Omental fat pad (tissue), 4 donors: ENCODE data around the gene DEUP1. TPM values are rescaled to one million over a fixed set of nuclear protein-coding genes. Genes with fewer than 3 reads are reported as not detected.

ENCODE experiments used
- ATAC-seq: fragments of 150-250 bp; one replicate; pipeline ENCODE4 v1.9.1; 2016; ENCODE audit warnings: mild to moderate bottlenecking, moderate library complexity; ENCODE audit not compliant: low FRiP score
- DNase-seq: peaks from one replicate; pipeline ENCODE4 v3.0.0-alpha.2; 2019; ENCODE audit warnings: low spot score
- CTCF ChIP-seq, 3 donors: fragments of 450-650 bp; IDR thresholded peaks; one replicate each; pipeline ENCODE4 v1.5.1; 2016 to 2017; ENCODE audit warnings: antibody characterized with exemption in 3 of 3, mild to moderate bottlenecking in 3 of 3, moderate library complexity in 2 of 3
- total RNA-seq, 4 donors: library from RNA; depleted of rRNA; stranded (reverse); fragments of >200 nt; gene quantifications; one replicate each; pipeline ENCODE4 v1.1.0, GENCODE V29; 2016

DEUP1 gene
- total RNA-seq, 4 donors from 2014 or later, result not detected

DNA sequence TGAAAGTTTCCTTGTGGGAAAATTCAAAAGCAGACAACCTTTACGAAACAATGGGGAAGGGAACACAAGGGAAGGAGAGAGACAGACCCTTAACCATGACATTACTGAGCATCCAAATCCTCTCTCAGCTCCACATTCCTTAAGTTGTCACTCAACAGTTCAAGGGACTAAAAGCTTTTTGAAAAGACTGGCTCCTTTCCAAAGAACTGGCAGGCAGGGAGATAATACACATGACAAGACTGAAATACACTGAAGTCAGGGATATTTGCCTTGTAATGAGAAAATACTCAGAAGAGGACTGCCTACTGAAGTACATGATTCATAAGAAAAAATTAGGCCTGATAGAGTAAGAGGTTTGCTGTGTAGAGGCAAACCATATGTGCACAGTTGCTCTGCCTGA is 143.6 kb downstream of the DEUP1 start:
- no peak for TF ChIP-seq CTCF (IDR thresholded peaks at IDR 0.05)
- ATAC-seq (no peak), DNase-seq (no peak)

- no peak for TF ChIP-seq CTCF (IDR thresholded peaks at IDR 0.05)
- no peak for DNase-seq
- ATAC-seq, result no peak
Measured at GRCh38 chr11:93476796-93477195, 146.3 kb downstream of the DEUP1 start.

DNA sequence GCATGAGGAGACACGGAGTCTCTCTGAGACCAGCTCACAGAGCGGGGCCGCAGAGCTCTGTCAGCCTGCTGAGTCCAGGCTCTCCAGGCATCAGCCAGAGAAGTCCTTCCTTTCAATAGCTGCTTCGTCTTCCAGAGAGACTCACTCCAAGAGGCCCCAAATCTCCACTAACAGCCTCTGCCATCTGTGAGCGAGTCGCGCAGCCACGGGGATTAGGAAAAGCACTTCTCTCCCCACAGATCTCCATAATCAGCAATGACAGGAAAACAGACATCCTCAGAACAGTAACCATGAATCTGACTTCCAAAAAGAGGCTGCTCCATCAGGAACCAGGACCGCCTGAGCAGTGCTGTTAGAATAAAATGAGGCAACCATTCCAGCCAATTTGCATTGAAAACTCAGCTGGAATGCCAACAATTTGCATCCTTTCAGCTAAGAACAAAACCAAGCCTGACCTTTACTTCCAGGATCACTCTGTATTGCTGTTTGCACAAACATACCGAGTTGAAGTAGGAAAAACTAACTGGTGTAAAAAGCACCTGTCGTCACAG is 147.2 kb downstream of the DEUP1 start:
- no peak for ATAC-seq
- TF ChIP-seq CTCF (IDR thresholded peaks at IDR 0.05), result no peak
- no peak for DNase-seq

DNA sequence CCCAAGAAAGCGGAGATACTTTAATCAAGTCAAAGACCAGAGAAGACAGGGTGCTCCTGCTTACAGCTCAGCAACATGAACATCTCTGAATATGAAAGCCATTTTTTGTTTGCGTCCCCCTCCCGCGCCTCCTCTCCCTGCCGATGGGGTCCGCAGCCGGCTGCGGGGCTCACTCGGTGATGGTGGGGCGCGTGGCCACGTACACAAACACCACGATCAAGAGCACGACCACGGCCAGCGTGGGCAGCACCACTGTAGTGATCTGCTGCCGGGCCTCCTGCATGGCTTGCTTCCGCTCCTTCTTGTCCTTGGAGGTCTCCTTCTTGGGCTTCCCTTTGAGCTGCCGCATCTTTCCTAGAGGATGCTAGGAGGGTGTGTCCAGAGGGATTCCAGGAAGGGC is 148.3 kb downstream of the DEUP1 start:
- DNase-seq, result no peak
- no peak for ATAC-seq

GRCh38 chr11:93480256-93480655 is 149.7 kb downstream of the DEUP1 start:
- DNase-seq, result no peak
- TF ChIP-seq CTCF (IDR thresholded peaks at IDR 0.05), result no peak
- ATAC-seq, result no peak

More for the DNA sequence above, 148.3 kb downstream of the DEUP1 start:
- TF ChIP-seq CTCF (IDR thresholded peaks at IDR 0.05), result no peak

GRCh38 chr11:93480756-93481155 is 150.2 kb downstream of the DEUP1 start:
- TF ChIP-seq CTCF (IDR thresholded peaks at IDR 0.05), result no peak
- no peak for ATAC-seq
- no peak for DNase-seq

DNA sequence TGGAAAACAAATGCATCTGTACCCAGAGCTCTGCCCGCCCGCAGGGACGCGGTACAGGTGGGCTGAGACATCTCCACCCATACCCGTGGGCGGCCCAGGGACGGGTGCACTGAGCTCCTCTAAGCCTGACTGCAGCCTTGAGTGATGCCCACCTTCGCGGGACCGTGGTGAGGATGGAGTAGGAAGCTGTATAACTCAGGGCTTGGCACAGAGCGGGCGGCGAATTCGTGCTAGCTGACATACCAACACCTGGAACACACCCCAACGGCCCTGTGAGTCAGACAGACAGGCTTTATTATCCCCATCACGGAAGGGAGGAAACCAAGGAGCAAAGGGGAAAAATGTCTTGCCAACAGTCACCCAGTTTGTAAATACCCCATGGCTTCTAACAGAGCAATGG is 150.7 kb downstream of the DEUP1 start:
- DNase-seq, result no peak
- no peak for ATAC-seq
- TF ChIP-seq CTCF (IDR thresholded peaks at IDR 0.05), result no peak
